SK-N-SH (cell line): ENCODE results near the gene REG3A. TPM values are rescaled to one million over a fixed set of nuclear protein-coding genes. Genes with fewer than 3 reads are reported as not detected.
A peak's percentile ranks its signal among the peaks of the same experiment; 100 is the strongest.

Source experiments
- CTCF ChIA-PET: fragments of 300-600, 350-600 bp; formaldehyde crosslinking; extraction: SDS; loops from one replicate; lab custom pipeline; 2021; lab: Yijun Ruan, JAX
- POLR2A ChIA-PET: fragments of 350-600 bp; sonication (Branson Sonifier 250); formaldehyde crosslinking; extraction: SDS; loops from one replicate; lab custom pipeline; 2020; ENCODE audit warnings: antibody characterized with exemption, inconsistent platforms; lab: Yijun Ruan, JAX
- DNase-seq: peaks from one replicate; pipeline ENCODE4 v3.0.0; 2012
- H2AFZ ChIP-seq: fragments of 200-600 bp; sonication (generic); 2 replicates; pipeline ENCODE4 v1.8.1; 2016; ENCODE audit warnings: antibody characterized with exemption, mild to moderate bottlenecking, low read depth
- H3F3A ChIP-seq: fragments of 200-600 bp; sonication (generic); replicated peaks from 2 replicates; pipeline ENCODE3; 2016; ENCODE audit warnings: antibody characterized with exemption, mild to moderate bottlenecking; ENCODE audit not compliant: insufficient read depth
- H3K27ac ChIP-seq, 2 experiments: fragments of 200-500 bp in 1 of 2; fragments of 200-600 bp in 1 of 2; sonication (Bioruptor generic) in 1 of 2; sonication (generic), shearing (Covaris generic) in 1 of 2; 2 replicates each; pipeline versions ENCODE4 v1.5.1 to v1.6.1; 2014 to 2016; ENCODE audit warnings: low read depth in 2 of 2, inconsistent platforms in 1 of 2, low read length in 1 of 2, mild to moderate bottlenecking in 1 of 2, mixed read lengths in 1 of 2
- H3K27me3 ChIP-seq: fragments of 200-600 bp; sonication (generic), shearing (Covaris generic); 2 replicates; pipeline ENCODE4 v1.6.1; 2016; ENCODE audit warnings: mixed run types; ENCODE audit not compliant: insufficient read depth
- H3K36me3 ChIP-seq, 2 experiments: fragments of 200-500 bp in 1 of 2; fragments of 200-600 bp in 1 of 2; sonication (Bioruptor generic) in 1 of 2; sonication (generic) in 1 of 2; replicated peaks in 1 of 2; 2 replicates each; pipeline versions ENCODE3 to v1.5.1; 2014 to 2016; ENCODE audit warnings: low read length in 1 of 2, mild to moderate bottlenecking in 1 of 2; ENCODE audit not compliant: insufficient read depth in 2 of 2, control insufficient read depth in 1 of 2
- H3K4me1 ChIP-seq, 2 experiments: fragments of 200-500 bp in 1 of 2; fragments of 200-600 bp in 1 of 2; sonication (Bioruptor generic) in 1 of 2; sonication (generic), shearing (Covaris generic) in 1 of 2; 2 replicates each; pipeline versions ENCODE4 v1.5.1 to v1.6.1; 2014 to 2016; ENCODE audit warnings: low read depth in 1 of 2, low read length in 1 of 2, mixed run types in 1 of 2; ENCODE audit not compliant: insufficient read depth in 2 of 2, control insufficient read depth in 1 of 2
- H3K4me2 ChIP-seq: fragments of 200-600 bp; sonication (generic), shearing (Covaris generic); 2 replicates; pipeline ENCODE4 v1.6.1; 2017; ENCODE audit warnings: mixed run types
- H3K4me3 ChIP-seq, 2 experiments: fragments of 200-500 bp in 1 of 2; fragments of 200-600 bp in 1 of 2; sonication (Bioruptor generic) in 1 of 2; sonication (generic), shearing (Covaris generic) in 1 of 2; 2 replicates each; pipeline versions ENCODE4 v1.5.1 to v1.8.1; 2014 to 2016; ENCODE audit warnings: low read depth in 2 of 2, inconsistent platforms in 1 of 2, low read length in 1 of 2, mild to moderate bottlenecking in 1 of 2, mixed read lengths in 1 of 2, moderate library complexity in 1 of 2
- H3K79me2 ChIP-seq: fragments of 200-600 bp; sonication (generic); 2 replicates; pipeline ENCODE4 v1.8.1; 2017; ENCODE audit warnings: mild to moderate bottlenecking; ENCODE audit not compliant: insufficient read depth
- H3K9ac ChIP-seq: fragments of 200-600 bp; sonication (generic); 2 replicates; pipeline ENCODE4 v1.6.1; 2017; ENCODE audit warnings: mixed run types
- H3K9me2 ChIP-seq: fragments of 200-600 bp; sonication (generic); 2 replicates; pipeline ENCODE4 v1.6.1; 2017; ENCODE audit warnings: mixed run types
- H3K9me3 ChIP-seq: fragments of 200-600 bp; sonication (generic); 2 replicates; pipeline ENCODE4 v1.6.1; 2017; ENCODE audit warnings: mixed run types, mild to moderate bottlenecking, moderate library complexity
- H4K20me1 ChIP-seq: fragments of 200-600 bp; sonication (generic); 2 replicates; pipeline ENCODE4 v1.6.1; 2017; ENCODE audit warnings: mild to moderate bottlenecking, mixed run types; ENCODE audit not compliant: insufficient read depth
- CHD2 ChIP-seq: fragments of 150-350 bp; IDR thresholded peaks from 2 replicates; pipeline ENCODE4 v1.6.1; 2018; ENCODE audit warnings: low read length; ENCODE audit not compliant: partially characterized antibody
- CTCF ChIP-seq: fragments of 200-600 bp; sonication (generic); IDR thresholded peaks from 2 replicates; pipeline ENCODE4 v1.6.1; 2017; ENCODE audit warnings: antibody characterized with exemption, mild to moderate bottlenecking, moderate library complexity
- ELF1 ChIP-seq: IDR thresholded peaks from 2 replicates; pipeline ENCODE4 v1.4.0; 2012
- FOSL2 ChIP-seq: IDR thresholded peaks from 2 replicates; pipeline ENCODE4 v1.4.0; 2012; ENCODE audit warnings: low read depth, mild to moderate bottlenecking, moderate library complexity, borderline replicate concordance
- JUND ChIP-seq: IDR thresholded peaks from 2 replicates; pipeline ENCODE4 v1.4.0; 2012
- MEF2A ChIP-seq: IDR thresholded peaks from 2 replicates; pipeline ENCODE4 v1.4.0; 2012; ENCODE audit warnings: low read depth, borderline replicate concordance
- MXI1 ChIP-seq: IDR thresholded peaks from 2 replicates; pipeline ENCODE4 v1.6.1; 2012; ENCODE audit warnings: mild to moderate bottlenecking, low read depth, low read length, improper control_type of control experiment
- NRF1 ChIP-seq: IDR thresholded peaks from 2 replicates; pipeline ENCODE4 v1.6.1; 2012; ENCODE audit warnings: low read depth, mild to moderate bottlenecking, low read length
- PBX3 ChIP-seq: IDR thresholded peaks from 2 replicates; pipeline ENCODE4; 2012
- POLR2AphosphoS5 ChIP-seq: IDR thresholded peaks from 2 replicates; pipeline ENCODE4 v1.6.1; 2012; ENCODE audit warnings: low read depth, low read length
- RAD21 ChIP-seq: IDR thresholded peaks from 2 replicates; pipeline ENCODE4 v1.6.1; 2012; ENCODE audit warnings: mild to moderate bottlenecking, low read length
- REST ChIP-seq: IDR thresholded peaks from 2 replicates; pipeline ENCODE4 v1.6.1; 2012; ENCODE audit warnings: mild to moderate bottlenecking, low read depth, low read length, moderate library complexity
- RFX5 ChIP-seq: IDR thresholded peaks from 2 replicates; pipeline ENCODE4 v1.6.1; 2012; ENCODE audit warnings: mild to moderate bottlenecking, improper control_type of control experiment, low read length
- RXRA ChIP-seq: IDR thresholded peaks from 2 replicates; pipeline ENCODE4 v1.4.0; 2012; ENCODE audit warnings: low read depth, mild to moderate bottlenecking, borderline replicate concordance
- TAF1 ChIP-seq: IDR thresholded peaks from 2 replicates; pipeline ENCODE4 v1.6.1; 2012; ENCODE audit warnings: low read depth, mild to moderate bottlenecking, low read length, moderate library complexity, borderline replicate concordance
- USF2 ChIP-seq: fragments of 150-350 bp; IDR thresholded peaks from 2 replicates; pipeline ENCODE4 v1.6.1; 2017; ENCODE audit warnings: antibody characterized with exemption, low read length, low read depth, borderline replicate concordance
- YY1 ChIP-seq: IDR thresholded peaks from 2 replicates; pipeline ENCODE4 v1.4.0; 2012; ENCODE audit warnings: low read depth, mild to moderate bottlenecking
- ZBTB33 ChIP-seq: IDR thresholded peaks from 2 replicates; pipeline ENCODE4 v1.4.0; 2012; ENCODE audit warnings: low read depth, borderline replicate concordance
- WGBS: methylation state at CpG from one replicate; pipeline ENCODE4 v1.1.6; 2017; ENCODE audit warnings: low lambda C conversion rate; 5-methylcytosine and 5-hydroxymethylcytosine counted together
- polyA plus RNA-seq, 3 experiments: library from polyadenylated mRNA; depleted of rRNA; stranded (reverse); fragments of >200 nt; gene quantifications; 2 replicates each; pipeline ENCODE4 v1.2.3, GENCODE V29; 2012

The REG3A gene
- polyA plus RNA-seq, 1 of the 3 experiments (the other 2 are of a cell fraction) = not detected

GRCh38 chr2:79138385-79138784 is 21.2 kb downstream of the REG3A start (continued):
- TF ChIP-seq ZBTB33 (no peak), RXRA (no peak), MEF2A (no peak), RFX5 (no peak)
- TF ChIP-seq, all 33 proteins: peak for 0

- POLR2A ChIA-PET = no interaction called here
- no peak overlapping the region for H3K4me3 ChIP-seq
- CTCF ChIA-PET = no interaction called here
- TF ChIP-seq RAD21 (peak; percentile 18; the same call in 1 of the 2 replicates), CHD2 (no peak)
- no peaks in the 10 kb centered on the region for H3F3A ChIP-seq
- no peaks in the 10 kb centered on the region for H3K9me2 ChIP-seq
- H3K36me3 ChIP-seq = no peaks in the 10 kb centered on the region
- no peak overlapping the region for H2AFZ ChIP-seq
- H3K27ac ChIP-seq = no peak overlapping the region
- no peak overlapping the region for H3K4me2 ChIP-seq
- H3K9ac ChIP-seq = no peak overlapping the region
- no peaks in the 10 kb centered on the region for H4K20me1 ChIP-seq
- H3K4me1 ChIP-seq = no peaks in the 10 kb centered on the region
- 25% methylated on average over 4 of the region's 4 CpGs for WGBS
- DNase-seq = no peak
- H3K79me2 ChIP-seq = no peaks in the 10 kb centered on the region
- H3K27me3 ChIP-seq = no peaks in the 10 kb centered on the region
- no peaks in the 10 kb centered on the region for H3K9me3 ChIP-seq
Observed at GRCh38 chr2:79131687-79132086, 27.9 kb downstream of the REG3A start.

GRCh38 chr2:79129804-79130203 is 29.7 kb downstream of the REG3A start:
- Histone ChIP-seq H3K4me1 (no peaks in the 10 kb centered on the region), H3K9me3 (no peaks in the 10 kb centered on the region), H3K4me3 (no peak overlapping the region), H3K27ac (no peak overlapping the region), H3K4me2 (no peak overlapping the region), H3K27me3 (no peaks in the 10 kb centered on the region), H2AFZ (no peak overlapping the region), H4K20me1 (no peaks in the 10 kb centered on the region), H3K79me2 (no peaks in the 10 kb centered on the region), H3K36me3 (no peaks in the 10 kb centered on the region), H3F3A (no peaks in the 10 kb centered on the region), H3K9ac (no peak overlapping the region), H3K9me2 (no peaks in the 10 kb centered on the region)
- ChIA-PET POLR2A (no interaction called here), CTCF (no interaction called here)
- DNase-seq = no peak
- TF ChIP-seq JUND (no peak), USF2 (no peak), YY1 (no peak), MXI1 (no peak), ELF1 (no peak), PBX3 (no peak), NRF1 (no peak), RFX5 (no peak), POLR2AphosphoS5 (no peak), REST (no peak), FOSL2 (no peak), CTCF (no peak), TAF1 (no peak)
